Adrenal gland (tissue), 5 donors: ENCODE results near the gene LSAMP.

ENCODE experiments used
- POLR2A ChIP-seq, 2 donors: fragments of 450-650 bp; IDR thresholded peaks; one replicate each; pipeline ENCODE4 v1.6.1; 2017; ENCODE audit warnings: antibody characterized with exemption in 2 of 2, mild to moderate bottlenecking in 2 of 2, moderate library complexity in 1 of 2
- TF ChIP-seq, protein P1 (sequence below), 6 experiments: fragments of 450-650 bp in 4 of 6; fragments of 200-600 bp in 2 of 6; sonication (generic) in 1 of 6; IDR thresholded peaks; 1 replicate in 5 of 6; 2 replicates in 1 of 6; pipeline versions ENCODE4 v1.5.1 to v1.8.0; 2016 to 2021; ENCODE audit warnings: antibody characterized with exemption in 6 of 6, mild to moderate bottlenecking in 2 of 6, moderate library complexity in 1 of 6
- donor health status: DM: no; HTN: no; CAD: no.

GRCh38 chr3:115836944-115837343, 608.3 kb downstream of the LSAMP start:
- TF ChIP-seq, protein P1, sequence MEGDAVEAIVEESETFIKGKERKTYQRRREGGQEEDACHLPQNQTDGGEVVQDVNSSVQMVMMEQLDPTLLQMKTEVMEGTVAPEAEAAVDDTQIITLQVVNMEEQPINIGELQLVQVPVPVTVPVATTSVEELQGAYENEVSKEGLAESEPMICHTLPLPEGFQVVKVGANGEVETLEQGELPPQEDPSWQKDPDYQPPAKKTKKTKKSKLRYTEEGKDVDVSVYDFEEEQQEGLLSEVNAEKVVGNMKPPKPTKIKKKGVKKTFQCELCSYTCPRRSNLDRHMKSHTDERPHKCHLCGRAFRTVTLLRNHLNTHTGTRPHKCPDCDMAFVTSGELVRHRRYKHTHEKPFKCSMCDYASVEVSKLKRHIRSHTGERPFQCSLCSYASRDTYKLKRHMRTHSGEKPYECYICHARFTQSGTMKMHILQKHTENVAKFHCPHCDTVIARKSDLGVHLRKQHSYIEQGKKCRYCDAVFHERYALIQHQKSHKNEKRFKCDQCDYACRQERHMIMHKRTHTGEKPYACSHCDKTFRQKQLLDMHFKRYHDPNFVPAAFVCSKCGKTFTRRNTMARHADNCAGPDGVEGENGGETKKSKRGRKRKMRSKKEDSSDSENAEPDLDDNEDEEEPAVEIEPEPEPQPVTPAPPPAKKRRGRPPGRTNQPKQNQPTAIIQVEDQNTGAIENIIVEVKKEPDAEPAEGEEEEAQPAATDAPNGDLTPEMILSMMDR (IDR thresholded peaks at IDR 0.05), result peak; percentile 17 to 57 (median 32)
- TF ChIP-seq POLR2A (IDR thresholded peaks at IDR 0.05), result no peak
